Activated T-cell treated with anti-CD3 and anti-CD28 coated beads for 1 hour (primary cell): ENCODE measurements around the gene CCIN.
"Not testable (repeated sequence)": the region's sequence is repeated elsewhere in the genome, so short reads cannot be mapped to it uniquely, and the experiment has no call there.

Source experiments
- DNase-seq: peaks from one replicate; pipeline ENCODE4 v3.0.0-alpha.2; 2020; ENCODE audit warnings: low read depth

CCIN gene

GRCh38 chr9:36141288-36141687, 27.9 kb upstream of the CCIN start:
- DNase-seq, result no peak

DNA sequence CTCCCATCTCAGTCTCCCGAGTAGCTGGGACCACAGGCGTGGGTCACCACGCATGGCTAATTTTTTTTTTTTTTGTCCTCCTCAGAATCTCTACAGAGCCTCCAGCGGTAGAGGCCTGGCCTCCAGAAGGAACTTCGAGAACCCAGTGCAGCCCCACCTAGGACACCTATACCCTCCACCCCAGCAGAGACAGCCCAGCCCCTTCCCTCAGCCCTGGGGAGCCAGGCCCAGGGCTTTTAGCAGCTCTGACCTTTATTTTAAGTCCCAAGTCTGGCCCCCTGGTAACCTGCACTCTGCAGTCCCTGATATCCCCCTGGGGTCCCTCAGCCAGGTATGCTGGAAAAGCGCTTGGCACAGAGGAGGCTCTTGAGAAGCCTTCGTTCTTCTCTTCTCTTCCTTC, 27.4 kb upstream of the CCIN start:
- DNase-seq, result no peak

GRCh38 chr9:36142510-36143244, 26.5 kb upstream of the CCIN start:
- DNase-seq, result no peak

- no peak for DNase-seq
Measured at GRCh38 chr9:36143245-36143641, 25.9 kb upstream of the CCIN start.

DNA sequence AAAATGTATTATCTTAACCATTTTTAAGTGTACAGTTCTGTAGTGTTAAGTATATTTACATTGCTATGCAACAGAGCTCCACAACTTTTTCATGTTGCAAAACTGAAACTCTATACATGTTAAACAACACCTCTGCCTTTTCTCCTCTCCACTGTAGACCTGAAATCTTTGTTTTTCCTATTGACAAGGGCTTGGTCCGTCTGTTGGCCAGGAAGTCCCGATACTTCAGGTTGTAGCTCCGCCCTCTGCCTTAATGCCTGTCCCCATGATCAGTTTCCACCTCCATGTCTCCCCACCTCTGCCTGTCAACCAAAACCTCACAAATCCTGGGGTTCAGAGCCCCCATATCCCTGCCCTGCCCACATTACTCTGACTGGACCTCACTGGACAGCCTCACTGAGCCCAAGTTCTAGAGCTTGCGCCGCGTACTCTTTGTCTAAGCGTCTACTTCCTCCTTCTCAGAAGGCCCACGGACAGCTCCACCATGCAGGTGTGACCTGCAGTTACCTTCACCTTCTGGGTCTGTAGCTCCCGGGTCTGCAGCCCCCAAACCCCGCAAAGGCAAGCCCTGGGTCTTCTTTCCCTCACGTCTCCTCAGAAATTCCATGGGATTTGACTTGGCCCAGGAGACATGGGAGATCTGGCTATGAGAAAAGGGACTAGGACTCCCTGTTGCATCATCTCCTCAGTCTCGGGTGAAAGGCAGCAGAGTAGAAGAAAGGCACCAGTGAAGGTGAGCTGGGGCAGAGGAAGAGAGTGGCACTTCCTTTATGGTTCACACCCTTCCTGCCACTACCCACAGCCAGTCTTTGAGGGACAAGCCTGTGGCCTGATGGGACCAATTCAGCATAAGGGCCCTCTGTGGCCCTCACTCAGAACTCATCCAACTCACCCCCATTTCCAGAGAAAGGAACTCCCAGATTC, 24.6 kb upstream of the CCIN start:
- DNase-seq, result no peak

GRCh38 chr9:36145970-36146369, 23.2 kb upstream of the CCIN start:
- no peak for DNase-seq

DNA sequence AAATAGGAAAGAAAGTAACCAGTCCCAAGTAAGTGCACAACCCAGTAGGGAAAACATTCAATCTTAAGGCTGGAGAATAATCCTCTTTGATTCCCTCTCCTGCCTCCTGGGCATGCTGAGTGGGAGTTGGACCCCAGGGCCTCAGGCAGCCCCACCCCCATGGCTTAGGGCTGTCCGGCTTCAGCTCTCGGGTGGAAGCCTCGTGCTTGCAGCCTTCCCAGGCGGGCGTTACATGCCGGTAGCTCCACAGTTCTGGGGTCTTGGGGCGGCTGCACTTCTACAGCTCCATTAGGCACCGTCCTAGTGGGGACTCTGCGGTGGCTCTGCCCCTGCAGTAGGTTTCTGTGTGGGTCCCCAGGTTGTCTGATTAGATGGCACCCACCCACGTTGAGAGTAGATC, 22.5 kb upstream of the CCIN start:
- DNase-seq, result no peak

DNA sequence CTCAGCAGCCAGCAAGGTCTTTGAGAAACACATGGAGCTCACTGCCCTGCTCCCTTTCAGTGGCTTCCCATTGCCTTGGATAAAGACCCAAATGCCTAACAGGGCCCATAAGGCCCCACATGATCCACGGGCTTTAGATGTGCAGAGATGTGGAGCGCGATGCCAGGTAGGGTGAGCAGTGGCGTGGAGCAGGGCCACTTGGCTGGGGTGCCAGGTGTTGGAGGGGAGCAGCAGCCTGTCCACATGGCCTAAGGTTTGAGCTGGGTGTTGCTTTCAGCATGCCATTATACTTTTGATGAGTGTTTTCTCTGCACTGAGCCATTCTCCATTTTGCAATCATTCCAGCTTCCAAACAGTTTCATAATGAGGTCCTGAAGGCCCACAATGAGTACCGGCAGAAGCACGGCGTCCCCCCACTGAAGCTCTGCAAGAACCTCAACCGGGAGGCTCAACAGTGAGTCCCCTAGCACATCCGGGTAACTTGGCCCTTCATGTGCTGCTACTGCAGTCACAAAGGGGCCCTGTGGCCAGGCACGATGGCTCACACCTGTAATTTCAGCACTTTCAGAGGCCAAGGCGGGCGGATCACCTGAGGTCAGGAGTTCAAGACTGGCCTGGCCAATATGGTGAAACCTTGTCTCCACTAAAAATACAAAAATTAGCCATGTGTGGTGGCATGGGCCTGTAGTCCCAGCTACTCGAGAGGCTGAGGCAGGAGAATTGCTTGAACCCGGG, 21.6 kb upstream of the CCIN start:
- DNase-seq, result no peak

DNA sequence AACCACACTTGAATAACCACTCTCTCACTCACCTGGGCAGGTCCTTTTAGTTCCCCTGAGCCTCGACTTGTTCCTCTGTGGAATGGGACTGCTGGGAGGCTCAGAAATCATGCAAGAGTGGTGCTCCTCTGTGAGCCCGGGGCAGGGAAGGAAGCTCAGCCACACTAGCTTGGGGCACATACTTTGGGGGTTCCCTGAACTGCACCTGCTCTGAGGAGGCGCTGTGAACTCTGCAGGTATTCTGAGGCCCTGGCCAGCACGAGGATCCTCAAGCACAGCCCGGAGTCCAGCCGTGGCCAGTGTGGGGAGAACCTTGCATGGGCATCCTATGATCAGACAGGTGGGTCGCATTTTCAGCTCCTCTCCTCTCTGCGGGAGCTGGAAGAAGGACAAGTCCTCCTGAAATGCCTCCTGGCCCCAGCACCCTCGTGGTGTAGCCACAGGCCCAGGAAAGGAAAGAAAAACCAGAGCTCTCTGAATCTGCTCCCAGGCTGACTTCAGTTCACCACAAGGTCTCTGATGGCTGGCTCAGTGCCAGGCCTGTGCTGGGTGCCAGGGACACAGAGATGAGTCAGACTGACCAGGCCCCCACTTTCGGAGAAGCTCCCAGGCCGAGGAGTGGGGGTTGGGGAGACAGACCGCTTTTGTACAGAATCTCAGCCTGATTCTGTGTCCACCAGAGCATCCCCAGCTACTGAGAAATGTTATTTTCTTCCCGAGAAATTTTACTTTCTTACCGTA, 20.7 kb upstream of the CCIN start:
- DNase-seq, result peak; percentile 68

DNA sequence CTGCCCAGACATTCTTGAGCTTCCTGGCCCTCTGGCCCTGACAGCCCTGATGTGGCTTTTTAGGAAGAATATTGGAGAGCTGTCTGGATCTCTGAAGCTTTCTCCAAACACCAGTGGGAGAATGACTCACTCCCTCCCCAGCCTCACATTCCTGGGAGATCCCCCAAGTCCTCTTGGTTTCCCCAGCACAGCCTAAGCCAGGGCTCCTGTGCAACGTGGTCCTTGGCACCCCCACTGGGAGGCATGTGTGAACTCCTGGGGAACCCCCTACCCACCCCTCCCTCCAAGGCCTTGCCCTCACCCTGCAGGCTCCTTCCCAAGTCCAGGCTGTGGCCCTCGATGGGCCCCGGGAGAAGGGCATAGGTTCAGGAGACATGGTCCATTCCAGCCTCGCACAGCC, 20.0 kb upstream of the CCIN start:
- DNase-seq, result no peak

- DNase-seq, result no peak
Measured at GRCh38 chr9:36150574-36151315, 18.4 kb upstream of the CCIN start.

DNA sequence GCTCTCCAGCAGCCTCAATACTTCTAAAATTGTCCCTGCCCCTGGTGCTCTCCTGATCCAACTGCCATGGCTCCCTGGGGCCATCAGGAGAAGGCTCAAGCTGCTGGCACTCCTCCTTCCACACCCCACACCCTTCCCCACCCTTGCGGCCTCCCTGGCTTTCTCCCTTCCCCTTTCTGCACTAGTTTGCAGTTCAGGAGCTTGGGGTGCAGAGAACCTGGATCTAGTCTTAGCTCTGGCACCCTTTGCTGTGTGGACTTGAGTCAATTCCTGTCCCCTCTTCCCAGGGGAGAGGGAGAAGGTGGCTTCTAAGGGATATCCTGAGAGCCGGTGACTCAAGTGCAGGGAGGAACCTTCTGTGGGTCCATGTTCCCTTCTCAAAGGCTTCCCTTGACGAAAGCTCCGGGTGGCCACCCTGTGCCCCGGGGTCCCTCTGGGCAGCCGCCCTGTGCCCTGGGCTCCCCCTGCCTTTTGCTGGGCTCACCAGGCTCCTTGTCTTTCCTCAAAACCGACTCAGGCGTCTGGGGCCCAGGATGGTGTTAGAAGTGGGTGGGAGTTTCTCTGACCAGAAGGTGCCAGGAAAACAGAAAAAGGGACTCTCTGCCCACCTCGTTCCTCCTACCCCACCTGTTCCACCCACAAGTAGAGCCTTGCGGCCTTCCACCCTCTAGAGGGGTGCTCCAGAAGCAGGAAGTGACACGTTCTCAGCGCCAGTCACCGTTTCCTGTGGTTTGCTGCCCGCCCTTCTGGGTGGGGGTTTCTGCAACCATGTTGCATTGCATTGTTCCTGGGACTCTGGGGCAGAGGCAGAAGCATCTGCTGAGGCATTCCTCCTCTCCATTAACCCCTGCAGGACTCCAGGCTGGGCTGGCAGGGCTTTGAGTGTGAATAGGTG, 17.6 kb upstream of the CCIN start:
- peak; percentile 77 for DNase-seq

DNA sequence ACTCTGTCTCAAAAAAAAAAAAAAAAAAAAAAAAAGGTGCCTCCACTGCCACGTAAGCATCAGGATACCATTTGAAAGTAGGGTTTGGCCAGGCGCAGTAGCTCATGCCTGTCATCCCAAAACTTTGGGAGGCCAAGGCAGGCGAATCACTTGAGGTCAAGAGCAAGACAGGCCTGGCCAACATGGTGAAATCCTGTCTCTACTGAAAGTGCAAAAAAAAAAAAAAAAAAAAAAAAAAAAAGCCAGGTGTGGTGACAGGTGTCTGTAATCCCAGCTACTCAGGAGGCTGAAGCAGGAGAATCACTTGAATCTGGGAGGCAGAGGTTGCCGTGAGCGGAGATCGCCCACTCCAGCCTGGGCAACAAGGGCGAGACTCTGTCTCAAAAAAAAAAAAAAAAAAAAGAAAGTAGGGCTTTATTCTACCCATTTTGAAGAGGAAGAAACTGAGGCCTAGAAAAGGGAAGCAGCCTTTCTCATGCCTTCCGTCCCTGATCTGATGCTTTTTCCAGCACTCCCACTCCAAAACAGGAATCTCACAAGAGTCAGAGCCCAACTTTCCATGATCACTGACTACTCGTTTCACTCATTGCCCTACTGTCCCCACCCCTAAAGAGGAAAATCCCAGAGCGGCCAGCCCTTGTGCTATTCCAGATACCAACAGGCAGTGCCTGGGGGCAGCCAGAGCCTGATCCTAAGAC, 16.3 kb upstream of the CCIN start:
- DNase-seq, result no peak

DNA sequence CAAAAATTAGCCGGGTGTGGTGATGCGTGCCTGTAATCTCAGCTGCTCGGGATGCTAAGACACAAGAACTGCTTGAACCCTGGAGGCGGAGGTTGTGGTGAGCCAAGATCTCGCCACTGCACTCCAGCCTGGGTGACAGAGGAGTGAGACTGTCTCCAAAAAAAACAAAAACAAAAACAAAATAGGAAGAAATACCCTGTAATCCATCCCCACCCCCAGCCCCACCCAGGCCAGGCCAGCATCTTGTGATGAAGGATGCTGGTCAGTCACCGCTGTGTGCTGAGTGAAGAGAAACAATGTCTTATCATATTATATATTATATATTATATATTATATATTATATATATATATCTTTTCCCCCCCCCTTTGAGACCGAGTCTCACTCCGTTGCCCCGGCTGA, 15.4 kb upstream of the CCIN start:
- no peak for DNase-seq

GRCh38 chr9:36154331-36154952, 14.7 kb upstream of the CCIN start:
- DNase-seq, result no peak

DNA sequence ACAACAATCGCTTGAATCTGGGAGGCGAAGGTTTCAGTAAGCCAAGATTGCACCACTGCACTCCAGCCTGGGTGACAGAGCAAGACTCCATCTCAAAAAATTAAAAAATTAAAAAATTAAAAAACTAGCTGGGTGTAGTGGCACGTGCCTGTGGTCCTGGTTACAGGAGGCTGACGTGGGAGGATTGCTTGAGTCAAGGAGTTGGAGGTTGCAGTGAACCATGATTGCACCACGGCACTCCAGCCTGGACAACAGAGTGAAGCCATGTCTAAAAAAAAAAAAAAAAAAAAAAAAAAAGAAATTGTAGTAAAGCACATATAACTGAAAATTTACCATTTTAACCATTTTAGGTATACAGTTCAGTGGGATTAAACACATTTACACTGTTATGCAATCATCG, 13.1 kb upstream of the CCIN start:
- DNase-seq, result no peak

DNA sequence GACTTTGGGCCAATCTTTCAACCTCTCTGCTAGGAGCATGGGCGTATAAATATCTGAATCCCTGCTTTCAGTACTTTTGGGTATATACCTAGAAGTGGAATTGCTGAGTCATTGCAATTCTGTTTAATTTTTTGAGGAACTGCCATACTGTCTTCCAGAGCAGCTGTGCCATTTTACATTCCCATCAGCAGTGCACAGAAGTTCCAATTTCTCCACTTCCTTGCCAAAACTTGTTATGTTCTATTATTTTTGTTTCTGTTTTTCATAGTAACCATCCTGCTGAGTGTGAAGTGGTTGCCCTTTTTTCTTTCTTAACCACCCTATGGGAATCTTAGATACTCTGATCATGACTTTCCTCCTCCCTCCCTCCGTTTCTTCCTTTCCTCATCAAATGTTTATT, 11.1 kb upstream of the CCIN start:
- no peak for DNase-seq

DNA sequence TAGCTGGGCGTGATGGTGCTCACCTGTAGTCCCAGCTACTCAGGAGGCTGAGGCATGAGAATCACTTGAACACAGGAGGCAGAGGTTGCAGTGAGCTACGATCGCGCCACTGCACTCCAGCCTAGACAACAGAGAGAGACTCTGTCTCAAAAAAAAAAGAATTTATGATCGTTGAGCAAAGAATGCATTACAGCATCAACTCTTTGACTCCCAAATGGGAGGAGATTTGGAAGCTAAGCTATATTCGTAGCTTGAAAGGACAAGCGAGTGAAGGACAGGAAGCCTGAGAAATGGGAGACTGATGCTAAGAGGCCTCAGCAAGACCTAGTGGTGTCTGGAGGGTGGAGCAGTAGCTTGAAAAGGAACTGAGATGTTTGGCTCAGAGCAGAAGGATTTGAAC, 10.3 kb upstream of the CCIN start:
- DNase-seq, result no peak

DNA sequence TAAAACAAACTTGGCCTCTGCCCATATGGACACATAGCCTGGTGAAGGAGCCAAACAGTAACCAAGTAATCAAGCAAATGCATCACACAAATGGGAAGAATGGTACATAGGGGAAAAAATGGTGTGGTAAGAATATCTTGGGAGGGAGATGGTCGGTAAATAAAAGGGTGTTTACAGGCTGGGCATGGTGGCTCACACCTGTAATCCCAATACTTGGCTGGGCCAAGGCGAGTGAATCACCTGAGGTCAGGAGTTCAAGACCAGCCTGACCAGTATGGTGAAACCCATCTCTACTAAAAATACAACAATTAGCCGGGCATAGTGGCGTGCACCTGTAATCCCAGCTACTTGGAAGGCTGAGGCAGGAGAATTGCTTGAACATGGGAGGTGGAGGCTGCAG, 9.7 kb upstream of the CCIN start:
- not testable (repeated sequence) for DNase-seq
